T-helper 2 cell treated with Interferon-gamma antibody and Interleukin-4, amounts not matched to agents 100 ng/mL and 5 ng/mL, for 36 hours (primary cell): Measurements from ENCODE around the gene KDM4B. TPM values are rescaled to one million over a fixed set of nuclear protein-coding genes. Genes with fewer than 3 reads are reported as not detected.
"Not testable (repeated sequence)": the region's sequence is repeated elsewhere in the genome, so short reads cannot be mapped to it uniquely, and the experiment has no call there.

Experiments
- intact Hi-C: fragments of 100-400 bp; cut with micrococcal nuclease; formaldehyde crosslinking; loops from one replicate; pipeline ENCODE4 v1.15.1; 2023
- total RNA-seq: library from RNA; stranded (reverse); gene quantifications from 2 replicates; pipeline ENCODE4 v1.2.3, GENCODE V29; 2022

KDM4B gene
- total RNA-seq, 1 donor from 2014 or later: 35.0 TPM

DNA sequence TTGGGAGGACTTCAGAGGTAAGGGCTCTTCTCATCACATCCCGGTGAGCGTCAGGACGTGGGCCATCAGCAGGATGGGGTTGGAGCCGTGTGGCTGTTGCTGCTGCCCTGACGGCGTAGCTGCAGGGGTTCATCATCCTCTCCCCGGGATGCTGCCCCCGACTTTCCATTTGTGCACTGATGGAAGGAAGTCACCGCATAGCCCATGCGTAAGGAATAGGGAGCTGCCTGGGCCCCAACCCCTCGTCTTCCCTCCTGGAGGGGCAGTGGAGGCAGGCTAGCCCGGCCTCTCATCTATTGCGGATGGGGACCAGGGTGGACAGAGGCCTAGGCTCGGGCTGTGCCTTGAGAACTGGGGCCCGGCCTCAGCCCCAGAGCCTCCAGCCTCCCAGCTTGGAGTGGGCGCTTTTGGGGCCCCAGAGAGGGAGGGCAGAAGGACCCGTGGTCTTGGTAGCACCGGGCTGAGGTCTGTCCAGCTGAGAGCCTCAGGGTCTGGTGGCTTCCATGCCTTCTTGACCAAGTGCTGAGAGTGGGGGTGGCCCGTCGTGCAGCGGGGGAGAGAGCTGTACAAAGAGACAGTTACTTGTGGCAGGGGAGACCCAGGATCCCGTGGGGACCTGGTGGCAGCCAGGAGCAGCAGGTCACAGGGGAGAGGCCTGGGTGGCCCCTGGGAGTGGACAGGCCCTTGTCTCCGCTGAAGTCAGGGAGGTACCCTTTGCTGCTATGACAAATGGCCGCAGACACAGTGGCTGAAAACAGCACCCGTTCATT is 44.0 kb downstream of the KDM4B start:
- intact Hi-C loops: no loop called here

DNA sequence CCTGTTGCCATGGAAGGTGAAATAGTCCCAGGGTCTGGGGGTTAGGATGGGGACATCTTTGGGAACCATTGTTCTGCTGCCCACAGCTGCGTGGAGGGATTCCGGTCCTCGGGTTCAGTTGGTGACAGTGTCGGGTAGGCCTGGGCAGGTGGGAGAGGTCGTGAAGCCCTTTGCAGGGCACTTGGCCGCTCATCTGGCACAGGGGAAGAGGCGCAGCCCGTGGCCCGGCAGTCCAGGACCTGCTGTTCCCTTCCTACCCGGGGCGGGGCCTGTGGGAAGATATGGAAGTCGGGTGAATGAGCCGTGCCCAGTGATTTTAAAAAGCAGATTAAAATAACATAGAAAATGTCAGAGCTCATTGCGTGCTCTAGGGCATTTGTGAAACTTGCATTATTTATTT is 44.8 kb downstream of the KDM4B start:
- intact Hi-C loops: no loop called here

DNA sequence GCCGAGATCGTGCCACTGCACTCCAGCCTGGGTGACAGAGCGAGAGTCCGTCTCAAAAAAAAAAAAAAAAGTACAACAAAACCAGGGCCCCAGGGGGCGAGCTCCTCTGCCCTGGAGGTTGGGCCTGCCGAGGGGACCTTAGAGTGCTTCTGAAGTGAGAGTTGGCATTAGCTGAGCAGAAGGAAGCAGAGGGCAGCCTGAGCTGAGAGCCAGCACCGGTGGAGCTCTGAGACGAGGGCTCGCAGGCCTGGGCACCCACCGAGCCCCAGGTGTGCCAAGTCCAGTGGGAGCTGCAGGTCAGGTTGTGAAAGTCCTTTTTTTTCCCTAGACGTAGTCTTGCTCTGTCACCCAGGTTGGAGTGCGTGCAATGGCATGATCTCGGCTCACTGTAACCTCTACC is 46.0 kb downstream of the KDM4B start:
- intact Hi-C loops: no loop called here

DNA sequence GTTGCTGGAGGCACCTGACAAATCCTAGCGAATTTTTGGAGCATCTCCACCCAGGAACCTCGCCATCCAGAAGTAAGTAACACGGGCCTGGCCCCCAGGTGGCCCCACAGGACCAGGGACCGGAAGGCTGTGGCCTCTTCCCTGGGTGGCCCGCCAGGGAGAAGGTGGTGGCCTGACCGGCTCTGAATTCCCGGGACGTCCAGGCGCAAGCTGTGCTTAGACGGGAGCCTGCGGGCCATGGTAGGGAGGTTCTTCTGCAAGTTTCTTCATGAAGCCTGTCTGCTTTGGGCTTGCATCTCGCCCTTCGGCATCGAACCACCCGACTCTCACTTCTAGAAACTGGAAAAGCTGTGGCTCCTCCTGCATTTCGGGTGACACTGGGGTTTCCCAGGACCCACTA is 47.4 kb downstream of the KDM4B start:
- intact Hi-C loops: no loop called here

DNA sequence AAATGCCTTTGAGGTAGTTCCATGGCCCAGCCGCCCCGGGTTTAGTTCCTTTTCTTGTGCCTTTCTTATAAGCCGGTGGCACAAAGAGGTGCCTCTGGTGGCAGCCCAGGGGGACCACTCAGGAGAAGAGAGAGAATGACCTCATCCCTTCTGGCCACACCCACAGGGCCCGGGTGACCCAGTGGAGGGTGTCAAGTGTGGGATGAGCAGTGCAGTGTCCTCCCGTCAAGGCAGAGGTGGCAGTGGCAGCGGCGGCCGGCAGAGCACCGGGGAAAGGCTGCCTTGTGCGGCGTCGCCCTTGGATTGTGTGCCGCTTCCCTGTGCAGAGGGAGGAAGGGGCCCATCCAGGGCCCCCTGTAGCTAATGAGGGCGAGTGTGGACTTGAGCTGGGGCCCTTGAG is 47.9 kb downstream of the KDM4B start:
- intact Hi-C loops: no loop called here

DNA sequence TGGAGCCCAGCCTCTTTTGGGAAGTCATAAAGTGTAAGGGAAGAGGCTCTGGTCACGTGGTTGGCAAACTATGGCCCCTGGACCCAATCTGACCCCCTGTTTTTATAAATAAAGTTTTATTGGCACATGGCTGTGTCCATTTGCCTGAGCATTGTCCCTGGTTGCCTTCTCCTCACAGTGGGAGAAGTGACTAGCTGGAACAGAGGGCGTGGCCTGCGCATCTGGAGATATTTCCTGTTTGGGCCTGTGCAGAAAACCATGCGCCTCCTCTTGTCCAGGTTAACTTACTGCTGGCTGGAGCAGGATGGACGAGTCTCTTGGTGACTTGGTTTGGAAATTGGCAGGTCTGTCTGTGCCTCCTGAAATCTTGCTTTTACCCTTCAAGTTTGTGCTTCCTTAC is 48.3 kb downstream of the KDM4B start:
- intact Hi-C loops: no loop called here

DNA sequence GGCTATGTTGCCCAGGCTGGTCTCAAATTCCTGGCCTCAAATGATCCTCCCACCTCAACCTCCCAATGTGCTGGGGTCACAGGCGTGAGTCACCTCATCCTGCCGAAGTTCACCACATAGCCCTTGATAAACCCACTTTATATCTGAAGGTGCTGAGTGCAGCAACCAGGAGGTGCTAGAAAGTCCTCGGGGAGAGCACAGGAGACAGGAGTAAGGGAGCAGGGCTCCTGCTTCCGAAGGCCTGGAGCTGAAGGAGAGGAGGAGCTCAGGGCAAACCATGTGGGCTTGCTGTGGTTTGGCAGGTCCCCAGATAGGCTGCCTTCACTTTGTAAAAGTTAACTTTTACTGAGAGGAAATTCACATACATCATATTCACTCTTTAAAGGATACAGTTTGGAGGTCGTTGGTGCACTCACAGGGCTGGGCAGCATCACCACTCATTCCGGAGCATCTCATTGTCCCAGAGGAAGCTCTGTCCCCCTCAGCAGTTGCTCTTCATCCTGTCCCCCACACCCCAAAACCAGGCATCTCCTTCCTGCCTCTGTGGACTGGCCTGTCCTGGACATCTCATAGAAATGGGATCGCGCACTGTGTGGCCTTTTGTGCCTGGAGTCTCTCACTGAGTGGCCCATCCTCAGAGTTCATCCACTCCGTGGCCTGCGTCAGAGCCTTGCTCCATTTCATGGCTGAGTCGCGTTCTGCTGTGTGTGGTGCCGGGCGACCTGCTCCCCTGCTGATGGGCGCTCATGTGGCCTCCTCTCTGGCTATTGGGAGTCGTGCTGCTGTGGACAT is 49.5 kb downstream of the KDM4B start:
- intact Hi-C loops: no loop called here

DNA sequence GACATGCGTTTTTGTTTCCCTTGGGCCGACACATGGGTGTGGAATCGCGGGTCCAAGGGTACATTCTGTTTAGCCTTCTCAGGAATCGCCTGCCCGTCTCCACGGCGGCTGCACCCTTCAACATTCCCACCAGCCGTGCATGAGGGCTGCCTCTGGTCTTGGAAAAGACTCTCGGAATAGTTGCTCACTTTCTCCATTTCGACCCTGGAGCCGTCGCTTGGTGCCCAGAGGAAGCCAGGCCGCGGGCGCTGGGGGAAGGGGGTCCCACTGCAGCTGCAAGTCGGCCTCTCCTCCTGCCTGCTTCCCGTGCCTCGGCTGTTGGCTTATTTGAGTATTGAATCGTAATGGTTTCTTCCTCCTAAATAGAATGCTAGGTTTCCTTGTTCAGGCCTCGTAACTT is 51.5 kb downstream of the KDM4B start:
- intact Hi-C loops: no loop called here

DNA sequence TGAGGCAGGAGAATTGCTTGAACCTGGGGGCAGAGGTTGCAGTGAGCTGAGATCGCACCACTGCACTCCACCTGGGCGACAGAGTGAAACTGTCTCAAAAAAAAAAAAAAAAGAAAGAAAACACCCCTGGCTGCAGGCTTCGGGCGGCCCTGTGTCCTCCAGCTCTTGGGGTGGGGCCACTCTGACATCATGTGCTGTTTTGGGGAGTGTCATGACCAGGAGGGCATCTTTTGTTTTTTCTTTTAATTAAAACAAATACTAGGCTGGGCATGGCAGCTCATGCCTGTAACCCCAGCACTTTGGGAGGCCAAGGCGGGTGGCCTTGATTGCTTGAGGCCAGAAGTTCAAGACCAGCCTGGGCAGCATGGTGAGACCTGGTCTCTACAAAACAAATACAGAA is 52.1 kb downstream of the KDM4B start:
- intact Hi-C loops: no loop called here

DNA sequence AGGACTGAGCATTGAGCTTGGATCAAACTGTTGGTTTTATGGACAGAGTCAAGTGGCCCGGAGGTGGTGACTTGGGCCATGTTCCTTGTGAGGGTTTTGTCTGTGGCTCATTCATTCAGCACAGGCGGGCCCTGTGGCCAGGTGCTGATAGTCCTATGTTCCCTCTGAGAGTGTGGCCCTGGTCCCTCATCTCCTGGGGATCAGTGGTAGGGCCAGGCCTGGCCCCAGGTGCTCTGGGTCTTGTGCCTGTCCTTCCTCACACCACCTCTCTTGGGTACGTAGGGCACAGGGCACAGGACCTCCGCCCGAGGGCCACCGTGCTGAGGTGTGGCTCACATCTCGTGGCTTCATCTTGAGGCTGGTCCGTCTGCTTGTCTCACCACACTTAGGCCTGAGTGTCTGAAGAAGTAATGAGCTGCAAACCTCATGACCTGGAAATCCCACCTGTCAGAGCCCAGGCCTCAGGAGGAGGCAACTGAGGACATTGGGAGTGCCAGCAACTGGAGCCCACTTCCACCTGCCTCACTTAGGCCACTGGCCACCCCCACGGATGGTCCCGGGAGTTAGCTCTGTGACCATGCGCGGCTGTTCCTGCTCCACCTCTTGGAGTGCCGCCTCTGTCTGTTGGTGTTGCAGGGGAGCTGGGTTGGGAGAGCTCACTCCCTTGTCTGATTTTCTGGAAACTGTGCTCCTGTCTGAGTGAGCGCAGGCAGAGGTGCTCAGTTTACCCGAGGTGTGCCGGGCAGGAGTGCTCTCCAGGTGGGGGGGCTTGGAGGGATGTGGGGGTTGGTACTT is 53.4 kb downstream of the KDM4B start:
- intact Hi-C loops: no loop called here

DNA sequence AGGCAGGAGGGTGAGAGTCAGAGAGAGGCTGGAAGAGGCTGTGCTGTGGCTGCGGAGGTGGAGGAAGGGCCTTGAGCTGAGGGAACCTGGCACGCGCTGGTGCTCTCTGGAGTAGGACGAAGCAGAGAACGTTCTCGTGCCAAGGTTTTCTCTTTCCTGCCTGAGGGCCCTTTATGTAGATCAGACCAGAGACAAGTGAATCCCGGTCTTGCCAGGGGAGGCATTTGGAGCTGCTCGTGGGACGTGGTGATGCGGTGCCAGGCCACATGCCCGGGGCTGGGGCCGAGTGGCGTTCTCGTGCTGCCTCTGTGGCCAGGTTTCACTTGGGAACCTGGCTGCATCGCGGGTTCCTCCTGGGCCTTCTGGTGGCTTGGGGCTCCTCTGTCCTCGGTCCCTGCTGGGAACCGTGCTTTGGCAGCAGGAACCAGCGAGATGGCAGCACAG is 54.2 kb downstream of the KDM4B start:
- intact Hi-C loops: no loop called here

DNA sequence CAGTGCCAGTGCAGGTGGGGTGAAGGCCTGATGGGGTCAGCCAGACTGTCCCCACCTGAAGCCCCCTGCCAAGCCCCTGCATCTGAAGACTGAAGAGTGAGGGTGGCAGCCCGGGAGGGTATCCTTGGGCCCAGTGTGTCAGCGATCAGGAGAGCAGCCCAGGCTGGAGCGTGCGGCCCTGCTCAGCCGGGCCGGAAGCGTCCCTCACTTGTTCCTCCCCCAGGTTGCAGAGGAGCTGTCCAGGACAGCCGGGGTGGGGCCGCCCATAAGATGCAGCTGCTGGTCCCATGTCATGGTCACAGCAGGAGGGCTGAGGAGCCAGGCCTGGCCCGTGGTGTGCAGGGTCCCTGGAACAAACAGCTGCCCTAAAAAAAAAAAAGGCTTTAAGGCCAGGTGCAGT is 55.4 kb downstream of the KDM4B start:
- intact Hi-C loops: no loop called here

DNA sequence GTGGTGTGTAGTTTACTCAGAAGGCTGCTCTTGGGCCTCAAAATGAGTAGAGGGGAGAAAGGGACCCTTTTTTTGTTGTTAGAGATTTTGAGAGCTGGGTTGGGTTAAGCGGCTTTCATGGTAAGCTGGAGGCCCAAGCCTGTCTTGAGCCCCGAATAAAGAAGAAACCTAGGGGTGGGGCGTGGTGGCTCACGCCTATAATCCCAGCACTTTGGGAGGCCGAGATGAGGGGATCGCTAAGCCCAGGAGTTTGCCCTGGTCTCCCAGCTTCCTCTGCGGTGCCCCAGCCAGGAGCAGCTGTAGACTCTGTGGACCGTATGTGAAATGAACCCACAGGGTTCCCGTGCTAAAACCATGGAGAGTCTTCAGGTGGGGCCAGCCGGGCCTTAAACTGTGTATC is 56.1 kb downstream of the KDM4B start:
- intact Hi-C loops: no loop called here

DNA sequence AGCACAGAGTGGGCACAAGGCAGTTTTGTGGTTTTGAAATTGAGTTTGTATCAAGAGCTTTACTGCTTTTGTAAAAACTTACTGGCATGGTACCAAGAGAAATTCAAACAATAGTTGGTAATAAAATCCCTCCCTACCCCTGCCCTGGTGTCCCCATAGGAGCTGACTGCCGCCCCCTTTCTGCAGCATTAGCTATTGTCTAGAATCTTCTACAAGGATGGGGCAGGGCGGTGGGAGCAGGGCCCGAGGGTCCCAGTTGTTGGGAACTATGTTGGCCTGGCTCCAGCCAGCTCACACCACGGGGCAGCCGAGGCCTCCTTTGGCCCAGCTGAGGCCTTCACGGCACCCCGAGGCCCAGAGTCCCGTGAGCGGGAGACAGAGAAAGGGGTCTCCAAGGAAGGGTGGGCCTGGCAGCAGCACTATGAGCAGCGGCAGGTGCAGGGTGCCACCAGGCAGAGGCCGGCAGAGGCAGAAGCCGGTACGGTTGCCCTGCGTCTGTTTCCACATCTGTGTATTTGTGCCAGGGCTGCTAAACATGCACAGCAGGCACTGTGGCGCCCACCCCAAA is 57.9 kb downstream of the KDM4B start:
- intact Hi-C loops: no loop called here

DNA sequence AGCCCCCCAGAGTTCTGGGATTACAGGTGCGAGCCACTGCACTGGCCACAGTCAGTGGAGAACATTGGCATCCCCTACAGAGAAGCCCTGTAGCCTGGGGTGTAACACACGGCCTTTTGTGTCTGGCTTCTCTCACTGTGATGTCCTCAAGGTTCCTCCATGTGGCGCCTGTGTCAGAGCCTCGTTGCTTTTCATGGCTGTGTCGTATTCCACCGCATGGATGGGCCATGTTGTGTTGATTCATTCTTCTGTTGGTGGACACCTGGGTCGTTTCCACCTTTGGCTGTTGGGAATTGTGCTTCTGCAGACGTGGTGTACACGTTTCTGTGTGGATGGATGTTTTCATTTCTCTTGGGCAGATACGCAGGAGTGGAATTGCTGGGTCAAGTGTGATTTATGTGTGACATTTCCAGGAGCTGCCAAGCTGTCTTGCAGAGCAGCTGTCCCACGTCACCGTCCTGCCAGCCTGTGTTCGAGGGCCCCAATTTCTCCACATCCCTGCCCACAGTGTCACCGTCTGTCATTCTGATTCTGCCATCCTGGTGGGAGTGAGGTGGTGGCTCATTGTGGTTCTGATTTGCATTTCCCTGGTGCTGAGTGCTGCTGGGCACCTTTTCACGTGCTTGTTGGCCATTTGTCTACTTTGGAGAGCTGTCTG is 59.4 kb downstream of the KDM4B start:
- intact Hi-C loops: no loop called here

DNA sequence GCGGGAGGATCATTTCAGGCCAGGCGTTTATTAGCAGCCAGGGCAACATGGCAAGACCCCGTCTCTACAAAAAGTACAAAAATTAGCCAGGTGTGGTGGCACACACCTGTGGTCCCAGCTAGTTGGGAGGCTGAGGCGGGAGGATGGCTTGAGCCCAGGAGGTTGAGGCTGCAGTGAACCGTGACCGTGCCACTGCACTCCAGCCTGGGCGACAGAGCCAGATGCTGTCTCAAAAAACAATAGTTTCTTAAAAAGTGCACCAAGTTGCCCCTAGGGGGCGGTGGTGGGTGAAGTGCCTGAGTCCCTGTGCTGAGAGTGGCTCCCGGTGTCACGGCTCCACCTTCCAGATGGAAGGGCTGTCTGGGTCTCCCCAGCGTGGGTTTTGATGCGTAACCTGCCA is 60.7 kb downstream of the KDM4B start:
- intact Hi-C loops: not testable (repeated sequence)

DNA sequence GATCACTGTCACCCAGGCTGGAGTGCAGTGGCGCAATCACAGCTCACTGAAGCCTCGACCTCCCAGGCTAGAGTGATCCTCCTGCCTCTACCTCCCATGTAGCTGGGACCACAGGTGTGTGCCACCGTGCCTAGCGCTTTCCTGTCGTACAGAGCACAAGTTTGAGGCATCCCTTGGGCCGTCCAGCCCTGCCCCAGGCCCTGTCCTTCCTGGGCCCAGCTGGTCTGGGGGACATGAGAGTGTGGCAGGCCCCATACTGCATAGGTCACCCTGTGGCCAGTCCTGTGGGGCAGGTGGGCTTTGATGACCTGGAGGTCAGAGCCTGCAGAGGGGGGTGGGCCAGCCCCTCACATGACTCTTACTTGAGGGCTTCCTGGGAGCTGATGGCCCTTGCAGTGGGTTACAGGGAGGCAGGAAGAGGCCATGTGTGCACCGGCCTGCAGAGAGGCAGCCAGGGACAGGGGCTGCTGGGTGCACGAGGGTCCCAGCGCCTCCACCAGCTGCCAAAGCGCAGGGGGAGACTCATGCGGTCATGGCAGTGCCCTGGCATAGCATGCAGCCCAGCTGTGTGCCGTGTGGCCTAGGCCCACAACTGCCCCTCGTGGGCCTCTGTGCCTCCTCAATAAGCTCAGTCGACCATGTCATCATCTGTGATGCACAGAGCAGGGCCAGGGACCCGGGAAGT is 61.4 kb downstream of the KDM4B start:
- intact Hi-C loops: loop anchor here (2.0 kb wide), 2 partner anchors 157 to 219 kb away; no protein-coding TSS in a partner anchor

DNA sequence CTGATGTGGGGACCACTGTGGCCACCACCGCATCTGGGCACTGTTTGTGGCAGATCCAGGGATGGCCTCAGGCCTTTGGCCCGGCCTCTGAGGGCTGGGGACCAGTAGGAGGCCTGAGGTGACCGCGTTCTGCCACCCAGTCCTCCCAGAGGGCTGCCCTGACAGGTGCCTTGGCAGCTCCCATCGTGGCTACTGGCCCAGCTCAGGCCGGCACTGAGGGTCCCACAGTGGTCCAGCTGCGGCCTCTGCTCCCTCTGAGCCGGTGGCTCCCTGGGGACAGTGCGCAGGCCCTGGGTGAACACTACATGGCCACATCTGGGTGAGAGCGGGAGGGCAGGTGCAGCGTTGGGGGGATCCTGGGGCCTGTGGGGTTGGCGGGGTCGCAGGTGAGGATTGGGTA is 61.9 kb downstream of the KDM4B start:
- intact Hi-C loops: loop anchor here (2.0 kb wide), 2 partner anchors 158 to 220 kb away; no protein-coding TSS in a partner anchor

DNA sequence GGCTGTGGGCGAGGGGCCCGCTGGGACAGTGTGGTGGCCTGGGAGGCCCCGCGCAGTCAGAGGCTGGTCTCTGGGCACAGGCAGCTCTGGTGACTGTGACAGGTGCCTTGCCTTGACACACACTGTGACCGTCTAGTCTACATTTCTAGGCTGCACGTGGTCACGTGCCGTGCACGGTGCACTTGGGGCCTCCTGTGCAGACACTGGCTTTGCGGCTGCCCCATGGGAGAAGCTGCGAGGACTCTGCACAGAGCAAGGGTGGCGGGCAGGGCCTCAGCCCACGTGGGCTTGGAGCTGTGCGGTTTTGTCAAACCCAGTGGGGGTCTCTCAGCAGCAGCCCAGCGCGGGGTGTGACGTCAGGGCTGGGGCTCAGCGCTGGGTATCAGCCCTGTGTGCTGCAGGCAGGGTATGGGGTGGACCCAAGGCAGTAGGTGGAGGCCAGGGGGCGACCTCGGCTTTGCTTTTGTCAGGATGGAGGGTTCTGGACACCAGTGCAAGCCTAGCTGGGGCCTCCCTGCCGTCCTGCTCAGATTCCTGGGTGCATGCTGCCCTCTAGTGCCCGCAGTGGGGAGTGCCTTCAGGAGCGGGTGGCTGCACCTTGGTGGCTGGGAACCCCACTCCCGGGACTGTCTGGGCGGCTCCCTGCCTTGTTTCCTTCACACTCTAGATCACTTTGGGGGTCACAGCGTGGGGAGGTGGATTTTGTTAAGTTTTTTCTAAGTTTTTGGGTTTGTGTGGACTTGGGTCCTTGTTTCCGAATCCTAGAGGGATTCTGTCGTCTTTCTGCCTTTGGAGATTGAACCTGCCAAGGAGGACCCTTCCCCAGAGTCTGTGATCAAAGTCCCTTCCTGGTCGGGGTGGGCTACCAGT is 62.6 kb downstream of the KDM4B start:
- intact Hi-C loops: loop anchor here (2.0 kb wide), 2 partner anchors 159 to 221 kb away; no protein-coding TSS in a partner anchor
